ENCODE measurements around the gene ERVFRD-1.

Gene ERVFRD-1

GRCh38 chr6:11110921-11111768 lies at the start of gene ERVFRD-1:
TSS of gene ERVFRD-1 (minus strand) at chr6:11111725. CDS start at chr6:11105310, 6,415 bp downstream.
- no peak for DNase-seq

- no peak for DNase-seq
Measured at GRCh38 chr6:11160199-11160598, 48.7 kb upstream of the ERVFRD-1 start.

GRCh38 chr6:11155589-11155988 lies 44.1 kb upstream of the ERVFRD-1 start:
- DNase-seq = no peak

GRCh38 chr6:11153447-11153846 lies 41.9 kb upstream of the ERVFRD-1 start:
- no peak for DNase-seq

- no peak for DNase-seq
Measured at GRCh38 chr6:11152581-11152980, 41.1 kb upstream of the ERVFRD-1 start.

GRCh38 chr6:11151488-11151887 lies 40.0 kb upstream of the ERVFRD-1 start:
- no peak for DNase-seq

- DNase-seq = no peak
Measured at GRCh38 chr6:11149551-11149950, 38.0 kb upstream of the ERVFRD-1 start.

- no peak for DNase-seq
Measured at GRCh38 chr6:11146117-11146826, 34.7 kb upstream of the ERVFRD-1 start.

- DNase-seq = no peak
Measured at GRCh38 chr6:11144393-11144851, 32.9 kb upstream of the ERVFRD-1 start.

GRCh38 chr6:11143394-11144371 lies 32.2 kb upstream of the ERVFRD-1 start:
- DNase-seq = no peak

GRCh38 chr6:11142296-11143027 lies 30.9 kb upstream of the ERVFRD-1 start:
- no peak for DNase-seq

- no peak for DNase-seq
Measured at GRCh38 chr6:11141295-11141694, 29.8 kb upstream of the ERVFRD-1 start.

- no peak for DNase-seq
Measured at GRCh38 chr6:11140056-11140455, 28.5 kb upstream of the ERVFRD-1 start.

GRCh38 chr6:11139051-11139960 lies 27.8 kb upstream of the ERVFRD-1 start:
- DNase-seq = no peak

GRCh38 chr6:11136809-11137208 lies 25.3 kb upstream of the ERVFRD-1 start:
- DNase-seq = no peak

GRCh38 chr6:11133281-11133680 lies 21.8 kb upstream of the ERVFRD-1 start:
- no peak for DNase-seq

- no peak for DNase-seq
Measured at GRCh38 chr6:11132194-11132888, 20.8 kb upstream of the ERVFRD-1 start.

- no peak for DNase-seq
Measured at GRCh38 chr6:11130605-11131004, 19.1 kb upstream of the ERVFRD-1 start.

GRCh38 chr6:11129908-11130565 lies 18.5 kb upstream of the ERVFRD-1 start:
- DNase-seq = no peak

- DNase-seq = no peak
Measured at GRCh38 chr6:11128608-11129007, 17.1 kb upstream of the ERVFRD-1 start.

All from GOT3 (cell line).